ENCODE results near the gene GPR52.

Gene GPR52

GRCh38 chr1:174480324-174480723 lies 32.6 kb downstream of the GPR52 start:
- Histone ChIP-seq H3K27me3 (replicated peaks in 2 of 5; ENCODE audit: control insufficient read depth in 4 of 5, insufficient read depth in 5 of 5, low read length in 4 of 5) (no peaks in the 10 kb centered on the region), H3K27ac (ENCODE audit: insufficient read depth in 1 of 2, low read depth in 1 of 2, low read length in 2 of 2, poor library complexity in 1 of 2, severe bottlenecking in 2 of 2) (no peak overlapping the region), H3K9me3 (ENCODE audit: control extremely low read depth in 1 of 5, control insufficient read depth in 4 of 5, insufficient read depth in 2 of 5, low read depth in 1 of 5, low read length in 4 of 5) (peaks cover 0 to 1% (median 0%) of the 10 kb centered on the region in 5 experiments), H3K36me3 (ENCODE audit: control insufficient read depth in 4 of 4, insufficient read depth in 4 of 4, low read length in 3 of 4) (no peaks in the 10 kb centered on the region), H3K4me1 (ENCODE audit: control extremely low read depth in 1 of 4, control insufficient read depth in 4 of 4, insufficient read depth in 4 of 4, low read length in 3 of 4) (no peaks in the 10 kb centered on the region), H3K4me3 (ENCODE audit: control insufficient read depth in 1 of 7, extremely low read depth in 1 of 7, insufficient read depth in 4 of 7, low read depth in 2 of 7, low read length in 6 of 7) (no peak overlapping the region)
- WGBS (ENCODE audit: insufficient coverage): 100% methylated on average over 1 of the region's 1 CpG
- ChIA-PET POLR2A (no interaction called here), CTCF (interaction anchor here (1.0 to 1.2 kb wide), 3 partner anchors 10 to 221 kb away, joined by 3 read pairs; no protein-coding TSS in a partner anchor)
- DNase-seq: no peak

DNA sequence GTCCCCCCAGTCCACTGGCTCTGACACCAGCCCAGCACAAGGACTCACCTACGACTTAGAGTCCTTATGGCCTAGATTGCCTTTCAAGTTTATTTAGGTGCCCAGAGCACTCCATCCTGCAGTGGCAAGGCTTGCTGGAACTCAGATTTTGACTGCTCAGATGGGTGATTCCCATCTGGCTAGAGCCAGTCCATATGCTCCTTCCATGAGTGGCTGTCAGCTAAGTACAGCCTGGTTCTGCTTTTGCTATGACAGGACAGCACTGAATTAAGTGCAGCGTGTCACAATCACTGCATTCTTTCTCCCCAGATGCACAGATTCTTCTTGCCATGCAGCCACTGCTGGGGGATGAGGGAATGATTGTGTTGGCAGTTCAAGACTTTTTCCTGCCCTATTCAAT lies 43.8 kb downstream of the GPR52 start:
- Histone ChIP-seq H3K4me3 (ENCODE audit: control insufficient read depth in 1 of 7, extremely low read depth in 1 of 7, insufficient read depth in 4 of 7, low read depth in 2 of 7, low read length in 6 of 7) (no peak overlapping the region), H3K9me3 (ENCODE audit: control extremely low read depth in 1 of 5, control insufficient read depth in 4 of 5, insufficient read depth in 2 of 5, low read depth in 1 of 5, low read length in 4 of 5) (peaks cover 0 to 4% (median 0%) of the 10 kb centered on the region in 5 experiments), H3K36me3 (ENCODE audit: control insufficient read depth in 4 of 4, insufficient read depth in 4 of 4, low read length in 3 of 4) (peaks cover 0 to 4% (median 0%) of the 10 kb centered on the region in 4 experiments), H3K4me1 (ENCODE audit: control extremely low read depth in 1 of 4, control insufficient read depth in 4 of 4, insufficient read depth in 4 of 4, low read length in 3 of 4) (no peaks in the 10 kb centered on the region), H3K27ac (ENCODE audit: insufficient read depth in 1 of 2, low read depth in 1 of 2, low read length in 2 of 2, poor library complexity in 1 of 2, severe bottlenecking in 2 of 2) (no peak overlapping the region), H3K27me3 (replicated peaks in 2 of 5; ENCODE audit: control insufficient read depth in 4 of 5, insufficient read depth in 5 of 5, low read length in 4 of 5) (no peaks in the 10 kb centered on the region)
- DNase-seq: no peak
- ChIA-PET POLR2A (interaction anchor here (0.6 kb wide), 1 partner anchor 10 kb away, joined by 3 read pairs; no protein-coding TSS in a partner anchor), CTCF (no interaction called here)
- WGBS (ENCODE audit: insufficient coverage): 100% methylated on average over 1 of the region's 2 CpGs

DNA sequence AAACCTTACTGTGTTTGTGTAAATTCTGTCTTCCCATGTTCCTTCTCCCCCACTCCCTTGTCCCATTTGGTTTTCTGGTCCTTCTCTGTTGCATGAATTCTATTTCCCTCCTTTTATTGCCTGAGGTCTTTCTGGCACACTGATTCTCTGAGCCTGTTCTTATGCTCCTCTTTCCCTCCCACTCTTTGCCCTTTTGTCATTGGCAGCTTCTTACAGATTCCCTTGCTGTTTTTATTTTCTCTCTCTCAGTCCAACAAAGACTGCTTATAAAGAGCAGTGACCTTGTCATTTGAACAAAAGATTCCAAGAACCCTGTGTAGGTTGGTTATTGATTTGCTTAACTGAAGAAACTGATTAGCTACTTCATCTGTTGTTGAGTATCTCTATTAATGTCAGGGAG lies 49.7 kb downstream of the GPR52 start:
- ChIA-PET POLR2A (no interaction called here), CTCF (no interaction called here)
- H3K9me3 ChIP-seq (ENCODE audit: control extremely low read depth in 1 of 5, control insufficient read depth in 4 of 5, insufficient read depth in 2 of 5, low read depth in 1 of 5, low read length in 4 of 5): no peaks in the 10 kb centered on the region
- no peaks in the 10 kb centered on the region for H3K36me3 ChIP-seq (ENCODE audit: control insufficient read depth in 4 of 4, insufficient read depth in 4 of 4, low read length in 3 of 4)
- DNase-seq: no peak
- H3K27ac ChIP-seq (ENCODE audit: insufficient read depth in 1 of 2, low read depth in 1 of 2, low read length in 2 of 2, poor library complexity in 1 of 2, severe bottlenecking in 2 of 2): no peak overlapping the region
- H3K4me1 ChIP-seq (ENCODE audit: control extremely low read depth in 1 of 4, control insufficient read depth in 4 of 4, insufficient read depth in 4 of 4, low read length in 3 of 4): no peaks in the 10 kb centered on the region
- no peak overlapping the region for H3K4me3 ChIP-seq (ENCODE audit: control insufficient read depth in 1 of 7, extremely low read depth in 1 of 7, insufficient read depth in 4 of 7, low read depth in 2 of 7, low read length in 6 of 7)
- no peaks in the 10 kb centered on the region for H3K27me3 ChIP-seq (replicated peaks in 2 of 5; ENCODE audit: control insufficient read depth in 4 of 5, insufficient read depth in 5 of 5, low read length in 4 of 5)

All from common myeloid progenitor, CD34-positive (primary cell).